Calu3 (cell line): ENCODE data around the gene TOR4A. TPM values are rescaled to one million over a fixed set of nuclear protein-coding genes. Genes with fewer than 3 reads are reported as not detected.

Experiments
- BruUV-seq: library from RNA; stranded (reverse); fragments of 400-500 nt; replicated peaks from 2 replicates; lab custom pipeline; 2021; lab: Mats Ljungman, UMichigan
- CTCF ChIA-PET: fragments of 300-600 bp; sonication (Branson Sonifier 250); formaldehyde crosslinking; loops from one replicate; lab custom pipeline; 2022; ENCODE audit warnings: antibody characterized with exemption; lab: Charles Lee
- DNase-seq: peaks from one replicate; pipeline ENCODE4 v3.0.0; 2022
- H3K27ac Mint-ChIP-seq: one replicate; pipeline ENCODE4 v1.8.0; 2022; ENCODE audit warnings: mixed read lengths; ENCODE audit not compliant: unreplicated experiment
- H3K27me3 Mint-ChIP-seq: one replicate; pipeline ENCODE4 v1.8.0; 2022; ENCODE audit warnings: mixed read lengths; ENCODE audit not compliant: unreplicated experiment
- H3K36me3 Mint-ChIP-seq: one replicate; pipeline ENCODE4 v1.8.0; 2022; ENCODE audit warnings: mild to moderate bottlenecking, moderate library complexity, mixed read lengths; ENCODE audit not compliant: insufficient read depth, unreplicated experiment
- H3K4me1 Mint-ChIP-seq: one replicate; pipeline ENCODE4 v1.8.0; 2022; ENCODE audit warnings: mild to moderate bottlenecking, low read depth, mixed read lengths; ENCODE audit not compliant: unreplicated experiment
- H3K4me3 Mint-ChIP-seq: one replicate; pipeline ENCODE4 v1.8.0; 2022; ENCODE audit warnings: mild to moderate bottlenecking, low read depth, moderate library complexity, mixed read lengths; ENCODE audit not compliant: unreplicated experiment
- H3K9me3 Mint-ChIP-seq: one replicate; pipeline ENCODE4 v1.8.0; 2022; ENCODE audit warnings: low read depth, mixed read lengths; ENCODE audit not compliant: unreplicated experiment
- intact Hi-C: fragments of 100-400 bp; cut with micrococcal nuclease; formaldehyde crosslinking; loops from one replicate; pipeline ENCODE4 v1.10.0; 2022; ENCODE audit not compliant: unreplicated experiment
- total RNA-seq: library from RNA; stranded (reverse); gene quantifications from 2 replicates; pipeline ENCODE4 v1.2.3, GENCODE V29; 2022
- TF ChIP-seq, protein P1 (sequence below): fragments of 200-600 bp; IDR thresholded peaks from one replicate; pipeline ENCODE4 v1.8.0; 2022; ENCODE audit warnings: antibody characterized with exemption; ENCODE audit not compliant: unreplicated experiment

TOR4A gene
- total RNA-seq, 1 experiment from 2014 or later, result 51.8 TPM

DNA sequence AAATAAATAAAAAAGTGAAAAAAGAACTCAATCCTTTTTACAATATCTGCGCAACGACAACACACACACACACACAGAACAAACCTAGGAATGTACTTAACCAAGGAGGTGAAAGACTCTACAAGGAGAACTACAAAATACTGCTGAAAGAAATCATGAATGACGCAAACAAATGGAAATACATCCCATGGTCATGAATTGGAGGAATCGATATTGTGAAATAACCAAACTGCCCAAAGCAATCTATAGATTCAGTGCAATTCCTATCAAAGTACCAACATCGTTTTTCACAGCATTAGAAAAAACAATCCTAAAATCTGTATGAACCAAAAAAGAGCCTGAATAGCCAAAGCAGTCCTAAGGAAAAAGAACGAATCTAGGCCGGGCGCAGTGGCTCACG, 54.4 kb downstream of the TOR4A start:
- TF ChIP-seq, protein P1, sequence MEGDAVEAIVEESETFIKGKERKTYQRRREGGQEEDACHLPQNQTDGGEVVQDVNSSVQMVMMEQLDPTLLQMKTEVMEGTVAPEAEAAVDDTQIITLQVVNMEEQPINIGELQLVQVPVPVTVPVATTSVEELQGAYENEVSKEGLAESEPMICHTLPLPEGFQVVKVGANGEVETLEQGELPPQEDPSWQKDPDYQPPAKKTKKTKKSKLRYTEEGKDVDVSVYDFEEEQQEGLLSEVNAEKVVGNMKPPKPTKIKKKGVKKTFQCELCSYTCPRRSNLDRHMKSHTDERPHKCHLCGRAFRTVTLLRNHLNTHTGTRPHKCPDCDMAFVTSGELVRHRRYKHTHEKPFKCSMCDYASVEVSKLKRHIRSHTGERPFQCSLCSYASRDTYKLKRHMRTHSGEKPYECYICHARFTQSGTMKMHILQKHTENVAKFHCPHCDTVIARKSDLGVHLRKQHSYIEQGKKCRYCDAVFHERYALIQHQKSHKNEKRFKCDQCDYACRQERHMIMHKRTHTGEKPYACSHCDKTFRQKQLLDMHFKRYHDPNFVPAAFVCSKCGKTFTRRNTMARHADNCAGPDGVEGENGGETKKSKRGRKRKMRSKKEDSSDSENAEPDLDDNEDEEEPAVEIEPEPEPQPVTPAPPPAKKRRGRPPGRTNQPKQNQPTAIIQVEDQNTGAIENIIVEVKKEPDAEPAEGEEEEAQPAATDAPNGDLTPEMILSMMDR, result no peak
- Mint-ChIP-seq H3K4me1 (no peaks in the 10 kb centered on the region), H3K36me3 (peaks cover 7% of the 10 kb centered on the region), H3K27ac (no peak overlapping the region), H3K27me3 (no peaks in the 10 kb centered on the region), H3K9me3 (peaks cover 7% of the 10 kb centered on the region), H3K4me3 (no peak overlapping the region)
- intact Hi-C loops, result no loop called here
- no peak for DNase-seq
- CTCF ChIA-PET, result no interaction called here
- BruUV-seq, result no TSS peak

Other genes starting within 250 kb of the TOR4A start
- gene ABCA2, start 249.5 kb upstream of the TOR4A start, total RNA-seq, result 47.6 and 50.7 TPM in 2 replicates
- gene FUT7, start 245.6 kb upstream of the TOR4A start, total RNA-seq, result not detected in 2 replicates
- 65.2 and 78.6 TPM in 2 replicates for gene NPDC1, start 231.5 kb upstream of the TOR4A start, total RNA-seq
- gene ENTPD2, start 223.7 kb upstream of the TOR4A start, total RNA-seq, result 3.8 and 5.8 TPM in 2 replicates
- 38.4 and 41.1 TPM in 2 replicates for gene SAPCD2, start 207.2 kb upstream of the TOR4A start, total RNA-seq
- gene UAP1L1, start 200.2 kb upstream of the TOR4A start, total RNA-seq, result 9.1 and 10.8 TPM in 2 replicates
- 61.4 and 65.6 TPM in 2 replicates for gene MAN1B1, start 190.7 kb upstream of the TOR4A start, total RNA-seq
- 51.6 and 76.8 TPM in 2 replicates for gene DPP7, start 163.0 kb upstream of the TOR4A start, total RNA-seq
- 0.24 and 0.54 TPM in 2 replicates for gene GRIN1, start 138.6 kb upstream of the TOR4A start, total RNA-seq
- gene LRRC26, start 107.7 kb upstream of the TOR4A start, total RNA-seq, result 0.52 and 0.98 TPM in 2 replicates
- not detected in 2 replicates for gene TMEM210, start 105.7 kb upstream of the TOR4A start, total RNA-seq
- 49.4 and 51.4 TPM in 2 replicates for gene ANAPC2, start 89.2 kb upstream of the TOR4A start, total RNA-seq
- gene SSNA1, start 89.0 kb upstream of the TOR4A start, total RNA-seq, result 41.9 and 44.1 TPM in 2 replicates
- gene TPRN, start 77.0 kb upstream of the TOR4A start, total RNA-seq, result 18.3 and 20.3 TPM in 2 replicates
- 25.4 and 28.8 TPM in 2 replicates for gene TMEM203, start 72.1 kb upstream of the TOR4A start, total RNA-seq
- 26.4 and 27.7 TPM in 2 replicates for gene NDOR1, start 72.0 kb upstream of the TOR4A start, total RNA-seq
- 10.1 and 14.2 TPM in 2 replicates for gene RNF208, start 55.5 kb upstream of the TOR4A start, total RNA-seq
- 3.0 and 3.6 TPM in 2 replicates for gene CYSRT1, start 52.6 kb upstream of the TOR4A start, total RNA-seq
- gene RNF224, start 50.2 kb upstream of the TOR4A start, total RNA-seq, result 1.6 and 1.7 TPM in 2 replicates
- gene SLC34A3, start 46.8 kb upstream of the TOR4A start, total RNA-seq, result 0.26 and 0.34 TPM in 2 replicates
- 360 and 383 TPM in 2 replicates for gene TUBB4B, start 36.4 kb upstream of the TOR4A start, total RNA-seq
- not detected in 2 replicates for gene STPG3, start 26.4 kb upstream of the TOR4A start, total RNA-seq
- gene NELFB, start 22.4 kb upstream of the TOR4A start, total RNA-seq, result 41.8 and 43.5 TPM in 2 replicates
- gene NRARP, start 24.5 kb downstream of the TOR4A start, total RNA-seq, result 32.6 and 32.9 TPM in 2 replicates
- gene EXD3, start 145.4 kb downstream of the TOR4A start, total RNA-seq, result 13.2 and 15.3 TPM in 2 replicates
- gene NOXA1, start 145.7 kb downstream of the TOR4A start, total RNA-seq, result 12.0 and 12.3 TPM in 2 replicates
- gene ENTPD8, start 163.6 kb downstream of the TOR4A start, total RNA-seq, result 0.97 and 1.6 TPM in 2 replicates
- gene NSMF, start 181.6 kb downstream of the TOR4A start, total RNA-seq, result 31.6 and 38.3 TPM in 2 replicates